ENCODE measurements around the gene HDGF.

The HDGF gene

GRCh38 chr1:156745881-156746280 is 5.6 kb downstream of the HDGF start:
- no peak for DNase-seq

GRCh38 chr1:156744786-156745419 is 6.6 kb downstream of the HDGF start:
- DNase-seq: no peak

GRCh38 chr1:156744344-156744743 is 7.1 kb downstream of the HDGF start:
- no peak for DNase-seq

- no peak for DNase-seq
Observed at GRCh38 chr1:156743367-156744302, 7.8 kb downstream of the HDGF start.

- DNase-seq: no peak
Observed at GRCh38 chr1:156742801-156743200, 8.7 kb downstream of the HDGF start.

- DNase-seq: no peak
Observed at GRCh38 chr1:156742017-156742416, 9.5 kb downstream of the HDGF start.

- DNase-seq: no peak
Observed at GRCh38 chr1:156741481-156741983, 9.9 kb downstream of the HDGF start.

GRCh38 chr1:156740741-156741480 is 10.6 kb downstream of the HDGF start, which contains the start of gene MRPL24:
Gene MRPL24 (minus strand): TSS chr1:156741088. CDS start chr1:156738704, 2,384 bp downstream.
- DNase-seq: peak; percentile 100

- no peak for DNase-seq
Observed at GRCh38 chr1:156740237-156740740, 11.2 kb downstream of the HDGF start.

GRCh38 chr1:156738916-156739315 is 12.6 kb downstream of the HDGF start:
- DNase-seq: no peak

GRCh38 chr1:156738407-156738806 is 13.1 kb downstream of the HDGF start:
- no peak for DNase-seq

GRCh38 chr1:156733989-156734584 is 17.4 kb downstream of the HDGF start:
- DNase-seq: no peak

GRCh38 chr1:156728599-156729462 is 22.6 kb downstream of the HDGF start, which contains the start of gene ISG20L2:
Gene ISG20L2 (minus strand): TSS chr1:156728766. CDS start chr1:156727652, 1,114 bp downstream.
- DNase-seq: peak; percentile 97

GRCh38 chr1:156727926-156728598 is 23.4 kb downstream of the HDGF start, which contains the start of gene METTL25B:
Gene METTL25B (plus strand): TSS chr1:156728469. CDS start chr1:156729105, 636 bp downstream.
- peak; percentile 76 for DNase-seq

- no peak for DNase-seq
Observed at GRCh38 chr1:156727492-156727891, 24.0 kb downstream of the HDGF start.

- peak; percentile 64 for DNase-seq
Observed at GRCh38 chr1:156726549-156727226, 24.8 kb downstream of the HDGF start.

GRCh38 chr1:156725683-156726280 is 25.7 kb downstream of the HDGF start:
- peak; percentile 77 for DNase-seq

- no peak for DNase-seq
Observed at GRCh38 chr1:156721535-156721934, 29.9 kb downstream of the HDGF start.

GRCh38 chr1:156721131-156721530 is 30.3 kb downstream of the HDGF start:
- DNase-seq: no peak

- DNase-seq: no peak
Observed at GRCh38 chr1:156717351-156717750, 34.1 kb downstream of the HDGF start.
